ENCODE measurements around the gene OMA1. TPM values are rescaled to one million over a fixed set of nuclear protein-coding genes. Genes with fewer than 3 reads are reported as not detected.

The OMA1 gene
- total RNA-seq, 1 experiment from 2014 or later: 27.9 TPM

- Histone ChIP-seq H3K4me2 (peak overlapping the region; percentile 78), H2AFZ (no peak overlapping the region)
- POLR2A ChIA-PET (ENCODE audit: unreplicated experiment): interaction anchor here (0.6 kb wide), 1 partner anchor 35 kb away, joined by 4 read pairs; no protein-coding TSS in a partner anchor
Measured at GRCh38 chr1:58585581-58586151, 39.1 kb upstream of the OMA1 start.

GRCh38 chr1:58585166-58585565 is 38.6 kb upstream of the OMA1 start:
- peaks cover 32% of the 10 kb centered on the region for H3F3A ChIP-seq (ENCODE audit: insufficient read depth, low read depth)
- ChIA-PET CTCF (no interaction called here), POLR2A (ENCODE audit: unreplicated experiment) (no interaction called here)
- no peaks in the 10 kb centered on the region for H3K27me3 ChIP-seq (ENCODE audit: insufficient read depth, low read depth)
- no peaks in the 10 kb centered on the region for H3K36me3 ChIP-seq (ENCODE audit: low read depth)
- TSS peak; percentile 94 for BruUV-seq (replicated peaks)
- H3K27ac ChIP-seq: peak overlapping the region; percentile 99
- H3K4me2 ChIP-seq: peak overlapping the region; percentile 78
- intact Hi-C loops (cut with micrococcal nuclease; ENCODE audit: unreplicated experiment): loop anchor here (2.0 kb wide), 1 partner anchor 44 kb away; no protein-coding TSS in a partner anchor
- H3K9me2 ChIP-seq (ENCODE audit: insufficient read depth): no peaks in the 10 kb centered on the region
- DNase-seq: no peak
- no peak overlapping the region for H3K4me3 ChIP-seq
- H3K9me3 ChIP-seq (ENCODE audit: insufficient read depth, low read depth): no peaks in the 10 kb centered on the region
- TF ChIP-seq EZH2 (IDR thresholded peaks at IDR 0.05; ENCODE audit: low read depth): no peak
- no peak for TF ChIP-seq CTCF (conservative IDR thresholded peaks at IDR 0.05)
- peaks cover 36% of the 10 kb centered on the region for H3K4me1 ChIP-seq (replicated peaks; ENCODE audit: insufficient read depth)
- no peaks in the 10 kb centered on the region for H4K20me1 ChIP-seq (ENCODE audit: insufficient read depth)
- H3K79me2 ChIP-seq (ENCODE audit: low read depth): peaks cover 14% of the 10 kb centered on the region
- no peak overlapping the region for H2AFZ ChIP-seq

More at GRCh38 chr1:58585581-58586151, 39.1 kb upstream of the OMA1 start:
- CTCF ChIA-PET: no interaction called here
- intact Hi-C loops (cut with micrococcal nuclease; ENCODE audit: unreplicated experiment): loop anchor here (2.0 kb wide), 1 partner anchor 43 kb away; no protein-coding TSS in a partner anchor
- Histone ChIP-seq H4K20me1 (ENCODE audit: insufficient read depth) (no peaks in the 10 kb centered on the region), H3K4me3 (no peak overlapping the region), H3K9me3 (ENCODE audit: insufficient read depth, low read depth) (no peaks in the 10 kb centered on the region), H3K9me2 (ENCODE audit: insufficient read depth) (no peaks in the 10 kb centered on the region), H3K79me2 (ENCODE audit: low read depth) (peaks cover 14% of the 10 kb centered on the region), H3K4me1 (replicated peaks; ENCODE audit: insufficient read depth) (peaks cover 35% of the 10 kb centered on the region), H3F3A (ENCODE audit: insufficient read depth, low read depth) (peaks cover 32% of the 10 kb centered on the region), H3K27me3 (ENCODE audit: insufficient read depth, low read depth) (no peaks in the 10 kb centered on the region), H3K27ac (peak overlapping the region; percentile 99), H3K36me3 (ENCODE audit: low read depth) (no peaks in the 10 kb centered on the region)
- BruUV-seq (replicated peaks): no TSS peak
- TF ChIP-seq CTCF (conservative IDR thresholded peaks at IDR 0.05): no peak
- no peak for TF ChIP-seq EZH2 (IDR thresholded peaks at IDR 0.05; ENCODE audit: low read depth)
- DNase-seq: no peak

- Histone ChIP-seq H3K4me2 (peak overlapping the region; percentile 78), H3K27me3 (ENCODE audit: insufficient read depth, low read depth) (no peaks in the 10 kb centered on the region), H3K9me2 (ENCODE audit: insufficient read depth) (no peaks in the 10 kb centered on the region), H3F3A (ENCODE audit: insufficient read depth, low read depth) (peaks cover 32% of the 10 kb centered on the region), H3K36me3 (ENCODE audit: low read depth) (no peaks in the 10 kb centered on the region), H4K20me1 (ENCODE audit: insufficient read depth) (no peaks in the 10 kb centered on the region), H3K27ac (peak overlapping the region; percentile 99), H2AFZ (no peak overlapping the region), H3K4me1 (replicated peaks; ENCODE audit: insufficient read depth) (peaks cover 45% of the 10 kb centered on the region), H3K4me3 (peak overlapping the region; percentile 36; the same call in 1 of the 2 replicates), H3K9me3 (ENCODE audit: insufficient read depth, low read depth) (no peaks in the 10 kb centered on the region), H3K79me2 (ENCODE audit: low read depth) (peaks cover 18% of the 10 kb centered on the region)
- no peak for TF ChIP-seq EZH2 (IDR thresholded peaks at IDR 0.05; ENCODE audit: low read depth)
- TF ChIP-seq CTCF (conservative IDR thresholded peaks at IDR 0.05): no peak
- ChIA-PET CTCF (no interaction called here), POLR2A (ENCODE audit: unreplicated experiment) (interaction anchor here (0.7 kb wide), 1 partner anchor 47 kb away, joined by 5 read pairs; no protein-coding TSS in a partner anchor)
- intact Hi-C loops (cut with micrococcal nuclease; ENCODE audit: unreplicated experiment): loop anchor here (1.0 to 2.0 kb wide), 5 partner anchors 8 to 68 kb away; no protein-coding TSS in a partner anchor
- peak; percentile 90 to 96 for DNase-seq
- no TSS peak for BruUV-seq (replicated peaks)
Measured at GRCh38 chr1:58584082-58584895, 37.8 kb upstream of the OMA1 start.

Data from PC-9 (cell line).